ENCODE measurements around the gene OTUB2. TPM values are rescaled to one million over a fixed set of nuclear protein-coding genes. Genes with fewer than 3 reads are reported as not detected.

Gene OTUB2
- total and polyA plus RNA-seq, 2 donors (not counting 3 experiments of a cell fraction or from before 2014, with no cell fraction given) = 0.70 to 1.6 TPM

GRCh38 chr14:94011795-94012194 is 14.3 kb upstream of the OTUB2 start:
- no peak overlapping the region for H3K4me2 ChIP-seq (ENCODE audit: insufficient read depth, low read length)
- no peaks in the 10 kb centered on the region for H4K20me1 ChIP-seq (replicated peaks; ENCODE audit: control insufficient read depth, extremely low read depth, insufficient read depth, low read length)
- H3K79me2 ChIP-seq (ENCODE audit: control insufficient read depth, insufficient read depth, low read length) = no peaks in the 10 kb centered on the region
- H3K9ac ChIP-seq (replicated peaks; ENCODE audit: extremely low read depth, insufficient read depth, low read length) = no peak overlapping the region
- CTCF ChIA-PET = interaction anchor here (1.5 to 2.2 kb wide), 2 partner anchors 9 to 72 kb away, joined by 4 to 8 read pairs; no protein-coding TSS in a partner anchor
- no TSS peak for BruUV-seq (replicated peaks)
- no peak overlapping the region for H3K27ac ChIP-seq (ENCODE audit: insufficient read depth, low read depth, low read length)
- TF ChIP-seq EZH2 (IDR thresholded peaks at IDR 0.05; ENCODE audit: borderline replicate concordance, low read depth, low read length, severe bottlenecking) = no peak
- TF ChIP-seq GATA2 (IDR thresholded peaks at IDR 0.05; ENCODE audit: insufficient read depth, insufficient read length, low read depth, low read length) = no peak
- TF ChIP-seq JUN (IDR thresholded peaks at IDR 0.05; ENCODE audit: borderline replicate concordance, insufficient read depth, insufficient read length, low read depth) = no peak
- TF ChIP-seq MAX (IDR thresholded peaks at IDR 0.05; ENCODE audit: insufficient read depth, insufficient read length) = no peak
- no peak for TF ChIP-seq POLR2AphosphoS5 (IDR thresholded peaks at IDR 0.05; ENCODE audit: insufficient read depth, low read depth, low read length)
- no peak for TF ChIP-seq FOS (IDR thresholded peaks at IDR 0.05; ENCODE audit: borderline replicate concordance, insufficient read depth, low read length)
- no peak for TF ChIP-seq CTCF (IDR thresholded peaks at IDR 0.05; ENCODE audit: extremely low read depth in 1 of 2, insufficient read depth in 1 of 2, low read depth in 1 of 2, low read length in 2 of 2)
- TF ChIP-seq MYC (IDR thresholded peaks at IDR 0.05; ENCODE audit: low read depth, low read length) = no peak
- no peak for TF ChIP-seq POLR2A (IDR thresholded peaks at IDR 0.05; ENCODE audit: low read depth, low read length)
- DNase-seq (ENCODE audit: low read depth, low spot score) (no peak), FAIRE-seq (peak; percentile 24)
- no peaks in the 10 kb centered on the region for H3K36me3 ChIP-seq (ENCODE audit: control insufficient read depth in 2 of 2, extremely low read depth in 1 of 2, insufficient read depth in 2 of 2, low read length in 2 of 2)
- H3K27me3 ChIP-seq (ENCODE audit: control insufficient read depth in 2 of 2, insufficient read depth in 2 of 2, low read length in 2 of 2) = no peaks in the 10 kb centered on the region
- no peak overlapping the region for H2AFZ ChIP-seq (ENCODE audit: low read depth, low read length)
- H3K9me3 ChIP-seq (replicated peaks; ENCODE audit: control insufficient read depth, insufficient read depth, low read length) = no peaks in the 10 kb centered on the region
- intact Hi-C loops (cut with micrococcal nuclease) (no loop called here), dilution Hi-C loops (cut with MboI; ENCODE audit: extremely low pct_ligation_motif_present, low sequenced_read_pairs) (no loop called here)
- H3K4me1 ChIP-seq (ENCODE audit: control insufficient read depth, extremely low read depth, insufficient read depth, low read length) = no peaks in the 10 kb centered on the region
- H3K9me1 ChIP-seq (replicated peaks; ENCODE audit: control insufficient read depth, extremely low read depth, insufficient read depth, low read length) = no peaks in the 10 kb centered on the region
- no peak overlapping the region for H3K4me3 ChIP-seq (replicated peaks in 1 of 3; ENCODE audit: insufficient read depth in 1 of 3, low read depth in 1 of 3, low read length in 3 of 3)
- POLR2A ChIA-PET = no interaction called here
